ENCODE results near the gene EIF4H.
"Not testable (repeated sequence)": the region's sequence is repeated elsewhere in the genome, so short reads cannot be mapped to it uniquely, and the experiment has no call there.

The EIF4H gene

GRCh38 chr7:74173866-74174605 lies at the start of gene EIF4H:
TSS of gene EIF4H (plus strand) at chr7:74174356. CDS start at chr7:74174384, 28 bp downstream.
- DNase-seq, result peak; percentile 92

GRCh38 chr7:74126220-74126880 lies 47.8 kb upstream of the EIF4H start:
- peak; percentile 26 for DNase-seq

GRCh38 chr7:74129887-74130286 lies 44.3 kb upstream of the EIF4H start:
- DNase-seq, result no peak

GRCh38 chr7:74130518-74130917 lies 43.6 kb upstream of the EIF4H start:
- DNase-seq, result no peak

GRCh38 chr7:74134117-74134620 lies 40.0 kb upstream of the EIF4H start:
- DNase-seq, result no peak

GRCh38 chr7:74138334-74138867 lies 35.8 kb upstream of the EIF4H start:
- DNase-seq, result peak; percentile 17

GRCh38 chr7:74138945-74139843 lies 35.0 kb upstream of the EIF4H start:
- DNase-seq, result no peak

GRCh38 chr7:74141705-74142104 lies 32.5 kb upstream of the EIF4H start:
- no peak for DNase-seq

- DNase-seq, result no peak
Observed at GRCh38 chr7:74143383-74143782, 30.8 kb upstream of the EIF4H start.

GRCh38 chr7:74148491-74148890 lies 25.7 kb upstream of the EIF4H start:
- no peak for DNase-seq

GRCh38 chr7:74149071-74149470 lies 25.1 kb upstream of the EIF4H start:
- no peak for DNase-seq

- no peak for DNase-seq
Observed at GRCh38 chr7:74149603-74150002, 24.6 kb upstream of the EIF4H start.

- no peak for DNase-seq
Observed at GRCh38 chr7:74153736-74154135, 20.4 kb upstream of the EIF4H start.

GRCh38 chr7:74155810-74156395 lies 18.3 kb upstream of the EIF4H start:
- DNase-seq, result no peak

GRCh38 chr7:74157605-74158004 lies 16.6 kb upstream of the EIF4H start:
- no peak for DNase-seq

- no peak for DNase-seq
Observed at GRCh38 chr7:74164985-74165456, 9.1 kb upstream of the EIF4H start.

- no peak for DNase-seq
Observed at GRCh38 chr7:74165867-74166593, 8.1 kb upstream of the EIF4H start.

GRCh38 chr7:74167324-74167723 lies 6.8 kb upstream of the EIF4H start:
- DNase-seq, result not testable (repeated sequence)

- no peak for DNase-seq
Observed at GRCh38 chr7:74173074-74173473, 1.1 kb upstream of the EIF4H start.

- DNase-seq, result peak; percentile 66
Observed at GRCh38 chr7:74173491-74173865, 678 bp upstream of the EIF4H start.

- peak; percentile 75 for DNase-seq
Observed at GRCh38 chr7:74174606-74175082, 488 bp downstream of the EIF4H start.

- DNase-seq, result no peak
Observed at GRCh38 chr7:74175340-74175739, 1.2 kb downstream of the EIF4H start.

Data from NCI-H82 (cell line).